AG09309 (cell line): ENCODE results near the gene SURF6.
"Not testable (repeated sequence)": the region's sequence is repeated elsewhere in the genome, so short reads cannot be mapped to it uniquely, and the experiment has no call there.

Source experiments
- DNase-seq: peaks from one replicate; pipeline ENCODE4 v3.0.0-alpha.2; 2010; ENCODE audit warnings: low read depth
- H3K4me3 ChIP-seq: 2 replicates; pipeline ENCODE4 v1.5.1; 2011; ENCODE audit warnings: mild to moderate bottlenecking, low read depth, low read length, moderate library complexity; ENCODE audit not compliant: control insufficient read depth
- CTCF ChIP-seq: IDR thresholded peaks from 2 replicates; pipeline ENCODE4 v1.5.1; 2011; ENCODE audit warnings: mild to moderate bottlenecking, low read depth, low read length, inconsistent platforms; ENCODE audit not compliant: insufficient read depth, control insufficient read depth; ENCODE audit errors: missing control alignments

The SURF6 gene

GRCh38 chr9:133333566-133333965 lies 2.4 kb downstream of the SURF6 start:
- no peak overlapping the region for H3K4me3 ChIP-seq
- DNase-seq, result no peak
- no peak for TF ChIP-seq CTCF

GRCh38 chr9:133333011-133333410 lies 3.0 kb downstream of the SURF6 start:
- no peak for TF ChIP-seq CTCF
- no peak overlapping the region for H3K4me3 ChIP-seq
- no peak for DNase-seq

GRCh38 chr9:133332381-133332730 lies 3.6 kb downstream of the SURF6 start:
- DNase-seq, result no peak
- no peak overlapping the region for H3K4me3 ChIP-seq
- no peak for TF ChIP-seq CTCF

- no peak for TF ChIP-seq CTCF
- DNase-seq, result no peak
- no peak overlapping the region for H3K4me3 ChIP-seq
Measured at GRCh38 chr9:133331641-133332380, 4.2 kb downstream of the SURF6 start.

GRCh38 chr9:133331221-133331620 lies 4.8 kb downstream of the SURF6 start:
- no peak for TF ChIP-seq CTCF

GRCh38 chr9:133329306-133330156 lies 6.5 kb downstream of the SURF6 start:
- peak; percentile 51 for TF ChIP-seq CTCF
- H3K4me3 ChIP-seq, DNase-seq: not testable (repeated sequence)

More at GRCh38 chr9:133331221-133331620, 4.8 kb downstream of the SURF6 start:
- no peak for DNase-seq
- H3K4me3 ChIP-seq, result no peak overlapping the region
